GM12864 (cell line): Measurements from ENCODE around the gene AOPEP.
"Not testable (repeated sequence)": the region's sequence is repeated elsewhere in the genome, so short reads cannot be mapped to it uniquely, and the experiment has no call there.

Source experiments
- DNase-seq: peaks from one replicate; pipeline ENCODE4 v3.0.0-alpha.2; 2011; ENCODE audit warnings: low read depth
- H3K4me3 ChIP-seq: 2 replicates; pipeline ENCODE4 v1.5.1; 2011; ENCODE audit warnings: mild to moderate bottlenecking, low read depth, low read length, control low read depth
- TF ChIP-seq, protein P1 (sequence below): IDR thresholded peaks from 2 replicates; pipeline ENCODE4 v1.5.1; 2011; ENCODE audit warnings: low read depth, mild to moderate bottlenecking, moderate library complexity, low read length, control low read depth, inconsistent platforms; ENCODE audit errors: missing control alignments

AOPEP gene

GRCh38 chr9:94833802-94834201 lies 107.3 kb downstream of the AOPEP start:
- TF ChIP-seq, protein P1, sequence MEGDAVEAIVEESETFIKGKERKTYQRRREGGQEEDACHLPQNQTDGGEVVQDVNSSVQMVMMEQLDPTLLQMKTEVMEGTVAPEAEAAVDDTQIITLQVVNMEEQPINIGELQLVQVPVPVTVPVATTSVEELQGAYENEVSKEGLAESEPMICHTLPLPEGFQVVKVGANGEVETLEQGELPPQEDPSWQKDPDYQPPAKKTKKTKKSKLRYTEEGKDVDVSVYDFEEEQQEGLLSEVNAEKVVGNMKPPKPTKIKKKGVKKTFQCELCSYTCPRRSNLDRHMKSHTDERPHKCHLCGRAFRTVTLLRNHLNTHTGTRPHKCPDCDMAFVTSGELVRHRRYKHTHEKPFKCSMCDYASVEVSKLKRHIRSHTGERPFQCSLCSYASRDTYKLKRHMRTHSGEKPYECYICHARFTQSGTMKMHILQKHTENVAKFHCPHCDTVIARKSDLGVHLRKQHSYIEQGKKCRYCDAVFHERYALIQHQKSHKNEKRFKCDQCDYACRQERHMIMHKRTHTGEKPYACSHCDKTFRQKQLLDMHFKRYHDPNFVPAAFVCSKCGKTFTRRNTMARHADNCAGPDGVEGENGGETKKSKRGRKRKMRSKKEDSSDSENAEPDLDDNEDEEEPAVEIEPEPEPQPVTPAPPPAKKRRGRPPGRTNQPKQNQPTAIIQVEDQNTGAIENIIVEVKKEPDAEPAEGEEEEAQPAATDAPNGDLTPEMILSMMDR: no peak
- no peak for DNase-seq
- H3K4me3 ChIP-seq: no peak overlapping the region

GRCh38 chr9:94837404-94837803 lies 110.9 kb downstream of the AOPEP start:
- TF ChIP-seq, protein P1: no peak
- no peak overlapping the region for H3K4me3 ChIP-seq
- DNase-seq: no peak

- H3K4me3 ChIP-seq: no peak overlapping the region
- no peak for DNase-seq
- TF ChIP-seq, protein P1: no peak
Observed at GRCh38 chr9:94839398-94839797, 112.9 kb downstream of the AOPEP start.

DNA sequence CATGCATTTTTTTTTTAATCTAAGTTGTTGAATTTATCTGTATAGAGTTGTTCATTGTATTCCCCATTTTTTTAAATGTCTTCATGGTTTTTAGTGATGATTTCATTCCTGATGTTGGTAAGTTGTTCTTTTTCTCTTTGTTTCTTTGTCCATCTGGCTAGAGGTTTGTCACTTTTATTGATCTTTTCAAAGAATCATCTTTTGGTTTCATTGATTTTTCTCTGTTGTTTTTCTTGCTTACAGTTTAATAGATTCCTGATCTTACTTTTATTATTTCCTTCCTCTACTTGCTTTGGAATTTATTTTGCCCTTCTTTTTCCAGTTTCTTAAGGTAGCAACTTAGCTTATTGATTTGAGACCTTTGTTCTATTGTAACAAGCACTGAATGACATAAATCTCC lies 114.2 kb downstream of the AOPEP start:
- no peak for DNase-seq

GRCh38 chr9:94843134-94843533 lies 116.6 kb downstream of the AOPEP start:
- no peak for DNase-seq

More for the DNA sequence above, 114.2 kb downstream of the AOPEP start:
- TF ChIP-seq, protein P1: no peak
- H3K4me3 ChIP-seq: no peak overlapping the region

GRCh38 chr9:94846739-94847138 lies 120.2 kb downstream of the AOPEP start:
- TF ChIP-seq, protein P1: no peak
- H3K4me3 ChIP-seq: no peak overlapping the region
- no peak for DNase-seq

More at GRCh38 chr9:94843134-94843533, 116.6 kb downstream of the AOPEP start:
- no peak overlapping the region for H3K4me3 ChIP-seq
- TF ChIP-seq, protein P1: no peak

DNA sequence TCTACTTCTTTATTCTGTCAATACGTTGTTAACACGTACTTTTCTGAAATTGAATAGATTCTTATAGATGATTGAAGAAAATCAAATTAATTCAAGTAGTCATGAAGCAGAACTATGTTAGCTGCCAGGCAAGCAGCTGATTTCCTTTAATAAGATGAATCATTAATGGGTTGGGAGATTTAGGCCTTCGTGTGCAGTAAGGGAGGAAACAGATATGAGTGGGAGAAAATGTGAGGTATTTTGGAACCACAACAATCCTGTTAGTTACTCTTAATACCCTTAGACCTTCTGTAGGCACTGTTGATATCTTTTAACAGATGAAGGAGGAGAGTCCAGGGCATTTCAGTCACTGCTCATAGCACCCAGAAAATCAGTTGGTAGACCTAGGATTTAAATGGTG lies 121.0 kb downstream of the AOPEP start:
- no peak overlapping the region for H3K4me3 ChIP-seq
- TF ChIP-seq, protein P1: no peak
- DNase-seq: no peak

GRCh38 chr9:94848791-94849190 lies 122.3 kb downstream of the AOPEP start:
- not testable (repeated sequence) for DNase-seq

More at GRCh38 chr9:94848791-94849190, 122.3 kb downstream of the AOPEP start:
- H3K4me3 ChIP-seq: not testable (repeated sequence)
